DOHH2 (cell line): ENCODE data around the gene PPRC1.

ENCODE experiments used
- CTCF ChIP-seq: fragments of 200-600 bp; sonication (generic); IDR thresholded peaks from one replicate; pipeline ENCODE4 v1.5.1; 2014; ENCODE audit warnings: antibody characterized with exemption, mild to moderate bottlenecking, low read depth, low read length; ENCODE audit not compliant: poor library complexity, severe bottlenecking
- EZH2phosphoT487 ChIP-seq: fragments of 200-600 bp; sonication (generic); IDR thresholded peaks from 2 replicates; pipeline ENCODE4 v1.6.1; 2017; ENCODE audit warnings: borderline replicate concordance, mild to moderate bottlenecking, antibody characterized with exemption, low read length, moderate library complexity, mixed read lengths

- TF ChIP-seq CTCF (no peak), EZH2phosphoT487 (no peak)
Measured at GRCh38 chr10:102154466-102155116, 21.8 kb downstream of the PPRC1 start.
